IgD-negative memory B cell (primary cell): ENCODE data around the gene PTMS. TPM values are rescaled to one million over a fixed set of nuclear protein-coding genes. Genes with fewer than 3 reads are reported as not detected.
A peak's percentile ranks its signal among the peaks of the same experiment; 100 is the strongest.
"Not testable (repeated sequence)": the region's sequence is repeated elsewhere in the genome, so short reads cannot be mapped to it uniquely, and the experiment has no call there.

Experiments used
- H3K27ac Mint-ChIP-seq, 3 donors: one replicate each; pipeline ENCODE4 v1.8.0; 2020 to 2022; ENCODE audit warnings: mild to moderate bottlenecking in 3 of 3, mixed read lengths in 3 of 3, moderate library complexity in 1 of 3
- H3K27me3 Mint-ChIP-seq: one replicate; pipeline ENCODE4 v1.8.0; 2021; ENCODE audit warnings: mixed read lengths
- H3K36me3 Mint-ChIP-seq: one replicate; pipeline ENCODE4 v1.8.0; 2020; ENCODE audit warnings: mild to moderate bottlenecking, mixed read lengths
- H3K4me1 Mint-ChIP-seq, 3 donors: one replicate each; pipeline ENCODE4 v1.8.0; 2020 to 2022; ENCODE audit warnings: mixed read lengths in 3 of 3, mild to moderate bottlenecking in 1 of 3
- H3K4me3 Mint-ChIP-seq, 4 donors: one replicate each; pipeline ENCODE4 v1.8.0; 2020 to 2022; ENCODE audit warnings: mild to moderate bottlenecking in 4 of 4, mixed read lengths in 4 of 4, moderate library complexity in 3 of 4
- H3K9me3 Mint-ChIP-seq, 3 donors: one replicate each; pipeline ENCODE4 v1.8.0; 2020 to 2021; ENCODE audit warnings: mixed read lengths in 3 of 3, mild to moderate bottlenecking in 1 of 3
- polyA plus RNA-seq: library from polyadenylated mRNA; unstranded; fragments of 300-500 nt; fragmentation: Illumina TruSeq; gene quantifications from one replicate; pipeline ENCODE4 v1.2.3, GENCODE V29; 2021

The PTMS gene
- 2.5 TPM for polyA plus RNA-seq

DNA sequence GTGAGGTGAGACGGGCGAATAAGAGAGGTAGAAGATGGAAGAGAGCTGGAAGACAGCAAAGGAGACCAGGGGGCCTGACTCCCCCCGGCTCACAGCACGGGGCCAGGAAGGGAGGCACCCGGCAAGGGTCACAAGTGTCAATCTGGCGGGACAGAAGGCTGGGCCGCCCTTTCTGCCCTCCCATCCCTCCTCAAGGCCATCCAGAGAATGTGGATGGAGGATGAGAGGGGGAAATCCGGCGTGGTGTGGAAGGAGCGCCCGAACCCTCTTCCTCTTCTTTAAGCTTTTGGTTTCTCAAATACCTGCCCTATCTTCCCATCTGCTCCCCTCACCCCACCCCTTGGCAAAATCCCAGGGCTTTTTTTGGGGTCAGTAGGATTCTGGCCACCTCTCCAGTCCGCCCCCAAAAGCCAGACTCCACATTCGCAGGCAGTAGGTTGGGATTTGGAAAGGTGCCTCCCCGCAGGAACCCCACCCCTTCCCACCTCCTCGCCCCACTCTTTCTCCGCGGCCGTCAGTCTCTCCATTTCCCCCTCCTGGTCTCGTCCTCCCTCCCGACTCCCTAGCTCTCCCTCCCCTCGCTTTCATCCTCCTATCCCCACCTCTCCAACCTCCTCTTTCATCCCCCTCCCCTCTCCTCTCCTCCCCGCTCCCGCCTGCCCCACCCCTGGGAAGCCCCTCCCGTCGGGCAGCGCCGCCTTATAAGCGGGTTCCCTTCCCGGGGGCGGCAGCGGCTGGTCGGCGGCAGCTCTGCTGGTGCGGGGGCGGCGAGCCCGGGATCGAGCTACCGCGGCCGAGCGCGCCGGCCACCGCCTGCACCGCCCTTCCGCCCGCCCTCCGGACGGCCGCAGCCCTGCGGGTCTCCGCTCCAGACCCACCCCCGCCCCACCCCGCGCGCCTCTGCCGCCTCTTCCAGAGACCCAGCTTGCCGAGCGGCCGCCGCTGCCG lies at the start of gene PTMS:
PTMS (plus strand) TSS at position 730 of the 948 bp plus-strand sequence. CDS start 343 bp downstream, outside the sequence.
- no peaks in the 10 kb centered on the region for H3K9me3 Mint-ChIP-seq
- H3K4me1 Mint-ChIP-seq = peaks cover 7 to 17% (median 15%) of the 10 kb centered on the region in 3 donors
- H3K36me3 Mint-ChIP-seq = no peaks in the 10 kb centered on the region
- H3K27me3 Mint-ChIP-seq = peaks cover 31% of the 10 kb centered on the region
- H3K4me3 Mint-ChIP-seq = peak within 1 kb of the TSS; percentile 74 to 94 (median 86)
- peak within 1 kb of the TSS in 1 of 3 donors; percentile 16 for H3K27ac Mint-ChIP-seq

- H3K9me3 Mint-ChIP-seq = no peaks in the 10 kb centered on the region
- H3K27ac Mint-ChIP-seq = no peak overlapping the region
- H3K4me3 Mint-ChIP-seq = no peak overlapping the region
- peaks cover 1% of the 10 kb centered on the region for H3K36me3 Mint-ChIP-seq
- H3K27me3 Mint-ChIP-seq = peaks cover 2% of the 10 kb centered on the region
- H3K4me1 Mint-ChIP-seq = no peaks in the 10 kb centered on the region
These were observed 49.2 kb upstream of the PTMS start for GRCh38 chr12:6716874-6717437.

GRCh38 chr12:6722863-6723262 lies 43.3 kb upstream of the PTMS start:
- peaks cover 6% of the 10 kb centered on the region for H3K36me3 Mint-ChIP-seq
- peaks cover 8 to 22% (median 17%) of the 10 kb centered on the region in 3 donors for H3K4me1 Mint-ChIP-seq
- no peaks in the 10 kb centered on the region for H3K27me3 Mint-ChIP-seq
- peak overlapping the region in 1 of 3 donors; percentile 91 for H3K27ac Mint-ChIP-seq
- peak overlapping the region in 2 of 4 donors; percentile 43 to 50 for H3K4me3 Mint-ChIP-seq
- peaks cover 0 to 2% (median 0%) of the 10 kb centered on the region in 3 donors for H3K9me3 Mint-ChIP-seq

DNA sequence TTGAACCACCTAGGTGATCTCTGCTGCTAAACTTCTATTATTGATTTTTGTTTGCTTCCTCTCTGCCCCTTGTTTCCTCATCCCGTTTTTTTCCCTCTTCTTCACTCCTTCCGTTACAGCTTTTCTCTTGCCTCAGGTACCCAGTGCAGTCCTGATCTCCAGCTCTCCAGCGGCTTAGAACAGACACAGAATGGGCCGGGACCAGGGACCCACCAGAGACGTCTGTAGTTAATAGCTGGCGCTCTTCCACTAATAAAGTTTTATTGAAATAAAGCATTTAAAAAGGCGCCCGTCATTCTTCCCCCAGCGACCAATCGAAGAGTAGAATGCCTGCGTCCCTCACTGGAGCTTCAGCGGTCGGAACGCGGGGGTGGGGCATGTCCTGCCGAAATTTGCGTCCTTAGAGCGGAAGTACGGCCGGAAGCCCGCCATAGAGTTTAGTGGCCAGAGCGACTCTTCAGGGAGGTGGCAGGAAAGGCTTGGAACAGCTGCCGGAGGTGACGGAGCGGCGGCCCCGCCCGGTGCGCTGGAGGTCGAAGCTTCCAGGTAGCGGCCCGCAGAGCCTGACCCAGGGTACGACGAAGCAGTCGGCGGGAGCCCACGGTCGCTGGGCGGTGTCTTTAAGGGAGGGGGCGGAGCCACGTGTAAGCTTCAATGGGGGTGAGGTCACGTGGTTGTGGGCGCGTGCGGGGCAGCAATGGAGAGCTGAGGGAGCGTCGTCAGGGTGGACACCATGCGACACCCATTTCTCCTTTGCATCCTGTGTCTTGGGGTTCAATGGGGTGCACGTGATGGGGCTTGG lies 42.4 kb upstream of the PTMS start, which contains the start of gene COPS7A:
COPS7A (plus strand) TSS at position 440 of the 802 bp plus-strand sequence. CDS start 611 bp downstream, outside the sequence.
- Mint-ChIP-seq H3K4me1 (peaks cover 8 to 22% (median 17%) of the 10 kb centered on the region in 3 donors), H3K27ac (peak within 1 kb of the TSS; percentile 91 to 98 (median 95)), H3K27me3 (no peaks in the 10 kb centered on the region), H3K4me3 (peak within 1 kb of the TSS; percentile 87 to 98 (median 94)), H3K36me3 (peaks cover 7% of the 10 kb centered on the region), H3K9me3 (peaks cover 0 to 2% (median 0%) of the 10 kb centered on the region in 3 donors)

- Mint-ChIP-seq H3K36me3 (peaks cover 8% of the 10 kb centered on the region), H3K4me3 (peak overlapping the region; percentile 87 to 98 (median 94)), H3K4me1 (peaks cover 8 to 22% (median 17%) of the 10 kb centered on the region in 3 donors), H3K27ac (peak overlapping the region; percentile 91 to 98 (median 95)), H3K27me3 (no peaks in the 10 kb centered on the region), H3K9me3 (peaks cover 0 to 2% (median 0%) of the 10 kb centered on the region in 3 donors)
These were observed 41.8 kb upstream of the PTMS start for GRCh38 chr12:6724409-6724797.

DNA sequence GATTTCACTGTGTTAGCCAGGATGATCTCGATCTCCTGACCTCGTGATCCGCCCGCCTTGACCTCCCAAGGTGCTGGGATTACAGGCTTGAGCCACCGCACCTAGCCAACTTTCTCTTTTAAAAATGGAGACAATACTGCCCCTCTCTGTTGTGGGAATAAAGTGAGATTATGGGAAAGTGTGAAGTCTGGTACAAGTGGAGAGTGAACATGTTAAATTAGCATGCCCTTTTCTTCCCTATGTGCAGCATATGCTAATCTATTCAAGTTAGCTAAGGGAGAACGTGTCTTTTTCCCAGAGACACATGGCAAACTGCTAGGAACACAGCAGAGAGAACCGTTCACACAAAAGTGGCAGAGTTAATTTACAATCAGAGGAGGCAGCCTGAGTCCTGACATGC lies 40.8 kb upstream of the PTMS start:
- H3K4me3 Mint-ChIP-seq = peak overlapping the region in 2 of 4 donors; percentile 75 to 87
- no peaks in the 10 kb centered on the region for H3K27me3 Mint-ChIP-seq
- peaks cover 9% of the 10 kb centered on the region for H3K36me3 Mint-ChIP-seq
- H3K27ac Mint-ChIP-seq = peak overlapping the region in 1 of 3 donors; percentile 51
- peaks cover 8 to 24% (median 18%) of the 10 kb centered on the region in 3 donors for H3K4me1 Mint-ChIP-seq
- peaks cover 0 to 2% (median 0%) of the 10 kb centered on the region in 3 donors for H3K9me3 Mint-ChIP-seq

DNA sequence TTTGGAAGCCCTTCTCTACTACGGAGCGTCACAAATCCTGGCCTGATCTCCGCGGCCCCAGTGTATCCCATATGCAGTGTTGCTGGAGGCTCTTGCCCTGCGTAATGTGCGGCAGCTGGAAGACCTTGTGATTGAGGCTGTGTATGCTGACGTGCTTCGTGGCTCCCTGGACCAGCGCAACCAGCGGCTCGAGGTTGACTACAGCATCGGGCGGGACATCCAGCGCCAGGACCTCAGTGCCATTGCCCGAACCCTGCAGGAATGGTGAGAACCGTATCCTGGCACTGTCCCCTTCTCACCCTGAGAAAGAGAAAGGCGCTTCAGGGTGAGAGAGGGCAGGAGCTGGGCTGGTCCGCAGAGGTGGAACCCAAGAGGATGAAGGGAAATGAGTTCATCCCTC lies 37.0 kb upstream of the PTMS start:
- Mint-ChIP-seq H3K9me3 (no peaks in the 10 kb centered on the region), H3K36me3 (peaks cover 20% of the 10 kb centered on the region), H3K27me3 (no peaks in the 10 kb centered on the region), H3K4me3 (peak overlapping the region in 1 of 4 donors; percentile 20), H3K27ac (no peak overlapping the region), H3K4me1 (peaks cover 0 to 14% (median 14%) of the 10 kb centered on the region in 3 donors)

DNA sequence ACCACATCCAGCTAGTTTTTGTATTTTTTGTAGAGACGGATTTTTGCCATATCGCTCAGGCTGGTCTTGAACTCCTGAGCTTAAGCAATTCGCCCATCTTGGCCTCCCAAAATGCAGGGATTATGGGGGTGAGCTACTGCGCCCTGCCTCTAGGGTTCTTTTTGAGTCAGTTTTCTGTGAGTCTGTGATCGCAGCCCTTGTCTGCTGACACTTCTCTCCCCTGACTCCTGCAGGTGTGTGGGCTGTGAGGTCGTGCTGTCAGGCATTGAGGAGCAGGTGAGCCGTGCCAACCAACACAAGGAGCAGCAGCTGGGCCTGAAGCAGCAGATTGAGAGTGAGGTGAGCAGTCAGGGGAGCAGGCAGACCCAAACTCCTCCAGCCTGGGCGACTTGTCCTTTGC lies 36.0 kb upstream of the PTMS start:
- peaks cover 0 to 9% (median 9%) of the 10 kb centered on the region in 3 donors for H3K4me1 Mint-ChIP-seq
- H3K9me3 Mint-ChIP-seq = no peaks in the 10 kb centered on the region
- H3K36me3 Mint-ChIP-seq = peaks cover 23% of the 10 kb centered on the region
- H3K27ac Mint-ChIP-seq = no peak overlapping the region
- no peaks in the 10 kb centered on the region for H3K27me3 Mint-ChIP-seq
- H3K4me3 Mint-ChIP-seq = no peak overlapping the region

DNA sequence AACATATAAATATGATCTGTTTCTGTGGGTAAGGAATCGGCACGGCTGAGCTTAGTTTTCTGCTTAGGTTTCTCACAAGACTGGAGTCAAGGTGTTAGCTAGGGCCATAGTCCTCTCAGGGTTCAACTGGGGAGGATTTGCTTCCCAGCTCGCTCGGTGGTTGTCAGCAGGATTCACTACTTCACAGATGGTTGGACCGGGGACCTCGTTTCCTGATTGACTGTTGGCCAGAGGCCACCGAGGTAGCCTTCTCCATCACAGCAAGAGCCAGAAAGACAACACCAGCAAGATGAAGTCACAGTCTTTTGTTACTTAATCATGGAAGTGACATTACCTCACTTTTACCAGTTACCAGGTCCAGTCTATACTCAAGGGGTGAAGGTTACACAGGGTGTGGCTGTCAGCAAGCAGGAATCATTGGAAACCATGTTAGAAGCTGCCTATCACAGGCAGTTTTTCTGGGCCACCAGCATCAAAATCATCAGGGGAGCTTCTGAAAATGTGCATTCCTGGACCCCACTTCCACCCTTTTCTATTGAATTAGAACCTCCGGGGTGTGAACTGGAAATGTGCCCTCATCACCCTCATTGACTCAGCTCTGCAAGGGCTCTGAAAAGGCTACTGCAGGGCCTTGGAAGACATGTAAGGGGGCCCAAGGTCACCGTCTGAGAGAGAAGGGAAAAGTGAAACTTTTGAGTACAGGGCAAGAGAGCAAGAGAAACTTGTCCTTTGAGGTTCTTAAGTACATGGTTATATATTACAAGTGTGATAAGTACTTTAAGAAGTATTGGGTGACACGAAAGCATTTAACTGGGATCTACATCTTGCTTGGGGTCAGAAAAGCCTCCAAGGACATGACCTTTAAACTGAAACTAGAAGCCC lies 31.4 kb upstream of the PTMS start:
- Mint-ChIP-seq H3K27ac (peak overlapping the region in 1 of 3 donors; percentile 83), H3K9me3 (no peaks in the 10 kb centered on the region), H3K27me3 (no peaks in the 10 kb centered on the region), H3K4me3 (no peak overlapping the region), H3K4me1 (peaks cover 0 to 5% (median 2%) of the 10 kb centered on the region in 3 donors), H3K36me3 (peaks cover 15% of the 10 kb centered on the region)

- no peaks in the 10 kb centered on the region for H3K27me3 Mint-ChIP-seq
- peaks cover 14% of the 10 kb centered on the region for H3K36me3 Mint-ChIP-seq
- peak overlapping the region in 1 of 3 donors; percentile 7 for H3K27ac Mint-ChIP-seq
- H3K4me1 Mint-ChIP-seq = peaks cover 0 to 4% (median 0%) of the 10 kb centered on the region in 3 donors
- no peaks in the 10 kb centered on the region for H3K9me3 Mint-ChIP-seq
- no peak overlapping the region for H3K4me3 Mint-ChIP-seq
These were observed 30.5 kb upstream of the PTMS start for GRCh38 chr12:6735448-6736191.

GRCh38 chr12:6736754-6737153 lies 29.4 kb upstream of the PTMS start:
- no peak overlapping the region for H3K27ac Mint-ChIP-seq
- no peaks in the 10 kb centered on the region for H3K27me3 Mint-ChIP-seq
- H3K36me3 Mint-ChIP-seq = peaks cover 6% of the 10 kb centered on the region
- H3K4me1 Mint-ChIP-seq = no peaks in the 10 kb centered on the region
- H3K9me3 Mint-ChIP-seq = no peaks in the 10 kb centered on the region
- no peak overlapping the region for H3K4me3 Mint-ChIP-seq

- not testable (repeated sequence) for H3K9me3 Mint-ChIP-seq, H3K36me3 Mint-ChIP-seq, H3K27me3 Mint-ChIP-seq, H3K27ac Mint-ChIP-seq, H3K4me3 Mint-ChIP-seq
- H3K4me1 Mint-ChIP-seq = peaks cover 9 to 14% (median 11%) of the 10 kb centered on the region in 3 donors
These were observed 24.1 kb upstream of the PTMS start for GRCh38 chr12:6742080-6742479.

DNA sequence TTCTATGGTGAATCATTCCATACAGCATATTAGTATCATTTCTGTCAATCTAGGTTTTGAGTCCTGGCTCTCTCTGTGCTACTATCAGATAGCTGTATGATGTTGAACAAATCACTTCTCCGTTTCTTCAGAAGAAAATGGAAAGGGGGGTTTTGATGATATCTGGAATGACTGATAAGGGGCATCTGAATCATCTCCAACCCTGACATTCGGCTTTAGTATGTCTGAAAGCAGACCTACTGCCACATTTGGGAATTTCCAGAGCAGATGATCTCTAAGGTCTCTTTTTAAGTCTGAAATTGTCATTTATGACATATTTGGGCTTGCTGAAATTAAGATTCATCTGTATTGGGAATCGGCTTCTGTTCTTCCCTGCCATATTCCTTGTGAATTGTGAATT lies 23.3 kb upstream of the PTMS start:
- H3K27ac Mint-ChIP-seq = no peak overlapping the region
- H3K9me3 Mint-ChIP-seq = peaks cover 0 to 5% (median 1%) of the 10 kb centered on the region in 3 donors
- H3K4me3 Mint-ChIP-seq = no peak overlapping the region
- no peaks in the 10 kb centered on the region for H3K27me3 Mint-ChIP-seq
- peaks cover 9 to 16% (median 11%) of the 10 kb centered on the region in 3 donors for H3K4me1 Mint-ChIP-seq
- no peaks in the 10 kb centered on the region for H3K36me3 Mint-ChIP-seq
